Cardiac fibroblast (primary cell): ENCODE measurements around the gene NISCH.

Experiments
- DNase-seq, 2 donors: peaks; one replicate each; pipeline versions ENCODE4 v3.0.0 to v3.0.0-alpha.2; 2010; ENCODE audit warnings: low read depth in 2 of 2
- H3K4me3 ChIP-seq, 2 donors: replicated peaks in 1 of 2; 1 replicate in 1 of 2; 2 replicates in 1 of 2; pipeline ENCODE4 v1.5.1; 2011; ENCODE audit warnings: low read depth in 2 of 2, low read length in 2 of 2, mild to moderate bottlenecking in 2 of 2, moderate library complexity in 1 of 2
- TF ChIP-seq, protein P1 (sequence below): IDR thresholded peaks from one replicate; pipeline ENCODE4 v1.5.1; 2011; ENCODE audit warnings: low read depth, mild to moderate bottlenecking, low read length, inconsistent platforms

The NISCH gene

DNA sequence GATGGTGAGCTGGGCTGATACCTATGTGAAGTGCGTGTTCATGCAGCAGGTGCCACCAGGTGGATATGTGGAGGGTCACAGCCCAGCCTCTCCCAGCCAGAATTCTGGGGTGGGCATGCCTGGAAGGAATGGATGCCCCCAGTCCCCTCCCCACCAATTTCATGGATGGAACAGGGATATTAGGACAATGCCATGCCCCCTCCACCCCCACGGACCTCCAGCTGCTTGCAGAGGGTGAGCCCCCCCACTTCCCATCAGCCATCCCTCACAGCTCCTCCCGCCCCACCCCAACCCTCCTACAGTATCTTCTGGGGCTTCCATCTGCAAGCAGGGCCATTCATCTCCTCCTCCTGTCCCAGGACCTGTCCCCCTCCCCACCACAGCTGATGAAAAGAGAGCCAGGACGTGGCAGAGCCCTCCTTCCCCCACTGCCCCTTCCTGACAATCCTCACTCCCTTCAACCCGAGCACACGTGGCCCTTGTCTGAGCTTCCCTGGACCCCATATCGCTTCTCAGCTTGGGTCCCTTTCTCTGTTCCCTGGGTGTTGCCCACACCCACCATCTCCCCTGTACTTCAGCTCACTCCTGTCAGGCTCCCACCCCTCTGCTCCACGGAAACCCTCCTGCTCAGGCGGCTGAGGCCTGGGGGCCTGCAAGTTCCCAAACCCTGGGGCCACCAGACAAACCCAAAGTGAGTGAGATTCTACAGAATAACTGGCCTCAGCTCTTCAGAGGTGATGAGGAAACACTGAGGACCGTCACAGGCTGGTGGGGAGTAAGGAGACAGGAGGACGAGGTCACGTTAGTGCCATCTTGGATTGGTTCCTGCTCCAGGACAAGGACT, 7.7 kb upstream of the NISCH start:
- TF ChIP-seq, protein P1, sequence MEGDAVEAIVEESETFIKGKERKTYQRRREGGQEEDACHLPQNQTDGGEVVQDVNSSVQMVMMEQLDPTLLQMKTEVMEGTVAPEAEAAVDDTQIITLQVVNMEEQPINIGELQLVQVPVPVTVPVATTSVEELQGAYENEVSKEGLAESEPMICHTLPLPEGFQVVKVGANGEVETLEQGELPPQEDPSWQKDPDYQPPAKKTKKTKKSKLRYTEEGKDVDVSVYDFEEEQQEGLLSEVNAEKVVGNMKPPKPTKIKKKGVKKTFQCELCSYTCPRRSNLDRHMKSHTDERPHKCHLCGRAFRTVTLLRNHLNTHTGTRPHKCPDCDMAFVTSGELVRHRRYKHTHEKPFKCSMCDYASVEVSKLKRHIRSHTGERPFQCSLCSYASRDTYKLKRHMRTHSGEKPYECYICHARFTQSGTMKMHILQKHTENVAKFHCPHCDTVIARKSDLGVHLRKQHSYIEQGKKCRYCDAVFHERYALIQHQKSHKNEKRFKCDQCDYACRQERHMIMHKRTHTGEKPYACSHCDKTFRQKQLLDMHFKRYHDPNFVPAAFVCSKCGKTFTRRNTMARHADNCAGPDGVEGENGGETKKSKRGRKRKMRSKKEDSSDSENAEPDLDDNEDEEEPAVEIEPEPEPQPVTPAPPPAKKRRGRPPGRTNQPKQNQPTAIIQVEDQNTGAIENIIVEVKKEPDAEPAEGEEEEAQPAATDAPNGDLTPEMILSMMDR: no peak
- H3K4me3 ChIP-seq: no peak overlapping the region
- no peak for DNase-seq

DNA sequence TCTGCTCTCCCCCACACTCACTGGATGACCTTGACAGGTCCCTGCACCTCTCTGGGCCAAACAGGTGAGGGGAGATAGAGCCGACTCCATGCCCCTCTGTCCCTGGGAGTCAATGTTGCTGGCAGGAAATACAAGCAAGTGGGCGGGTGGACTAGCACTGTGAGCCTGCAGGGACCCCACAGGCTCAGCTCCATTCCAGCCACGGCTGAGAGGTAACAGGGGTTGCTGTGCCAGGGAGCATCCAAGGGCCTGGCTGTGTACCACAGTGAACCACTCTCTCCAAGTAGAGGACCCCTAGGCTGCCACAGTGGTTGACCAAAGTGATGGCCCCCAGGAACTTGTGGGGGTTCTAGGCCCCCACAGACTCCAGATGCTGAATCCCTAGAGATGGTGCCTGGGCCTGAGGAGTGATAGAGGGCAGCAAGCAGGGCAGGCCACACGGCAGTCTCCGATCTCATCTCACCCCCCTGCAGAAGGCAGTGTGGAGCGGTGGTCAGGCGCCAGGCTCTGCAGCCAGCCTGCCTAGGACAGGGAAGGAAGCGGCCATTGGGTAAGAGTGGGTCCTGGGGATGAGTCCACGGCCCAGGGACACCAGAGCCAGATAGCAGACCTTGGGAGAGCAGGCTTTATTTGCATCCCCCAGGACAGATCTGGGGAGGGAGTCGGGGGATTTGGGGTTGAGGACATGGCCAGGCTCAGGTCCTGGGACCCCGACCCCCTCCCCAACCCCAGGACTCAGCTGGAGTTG, 4.7 kb upstream of the NISCH start:
- no peak for DNase-seq
- no peak overlapping the region for H3K4me3 ChIP-seq
- TF ChIP-seq, protein P1: no peak

DNA sequence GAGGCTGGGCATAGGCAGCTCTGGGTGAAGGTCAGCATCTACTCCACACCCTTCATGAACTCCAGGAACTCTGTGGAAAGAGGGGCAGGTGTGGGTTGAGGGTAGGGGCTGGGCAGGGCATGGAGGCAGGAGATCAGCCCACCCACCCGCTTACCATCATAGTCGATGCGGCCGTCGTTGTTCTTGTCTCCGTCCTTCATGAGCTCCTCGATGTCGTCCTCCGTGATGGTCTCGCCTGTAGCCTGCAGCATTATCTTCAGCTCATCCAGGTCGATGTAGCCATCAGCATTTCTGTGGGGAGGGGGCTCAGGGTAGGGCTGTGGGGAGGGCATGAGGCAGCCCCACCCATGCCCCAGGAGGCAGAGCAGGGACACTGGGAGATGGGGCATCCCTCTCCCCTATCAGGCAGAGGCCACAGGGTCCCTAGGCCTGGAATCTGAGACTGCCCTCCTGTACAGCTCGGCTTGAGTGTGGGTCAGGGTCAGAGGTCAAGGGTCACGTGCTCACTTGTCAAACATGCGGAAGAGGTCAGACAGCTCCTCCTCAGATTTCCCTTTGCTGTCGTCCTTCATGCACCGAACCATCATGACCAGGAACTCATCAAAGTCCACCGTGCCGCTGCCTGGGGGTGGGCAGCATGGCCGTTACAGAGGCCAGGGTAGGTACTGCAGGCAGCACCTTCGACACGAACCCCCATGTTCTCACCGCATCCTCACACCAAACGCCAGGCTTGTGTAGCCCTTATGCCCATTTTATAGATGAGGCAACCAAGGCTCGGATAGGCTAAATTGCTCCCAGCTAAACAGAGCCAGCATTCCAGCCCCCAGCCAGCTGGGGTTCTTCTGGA, 3.9 kb upstream of the NISCH start:
- TF ChIP-seq, protein P1: no peak
- no peak overlapping the region for H3K4me3 ChIP-seq
- DNase-seq: no peak

DNA sequence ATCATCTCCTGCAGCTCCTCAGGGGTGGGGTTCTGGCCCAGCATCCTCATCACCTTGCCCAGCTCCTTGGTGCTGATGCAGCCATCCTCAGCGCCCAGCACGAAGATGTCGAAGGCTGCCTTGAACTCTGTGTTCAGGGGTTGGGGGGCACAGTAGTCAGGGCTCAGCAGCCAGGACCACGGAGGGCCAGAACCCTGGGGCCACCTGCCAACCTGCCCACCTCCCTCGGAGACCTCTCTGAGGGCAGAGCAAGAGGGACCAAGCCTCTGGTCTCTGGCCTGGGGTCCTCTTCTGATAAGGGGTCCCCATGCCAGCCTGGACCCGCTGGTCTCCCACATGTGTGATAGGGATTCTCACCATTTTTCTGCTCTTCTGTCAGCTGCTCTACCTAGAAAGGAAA, 3.3 kb upstream of the NISCH start:
- TF ChIP-seq, protein P1: no peak
- H3K4me3 ChIP-seq: no peak overlapping the region

DNA sequence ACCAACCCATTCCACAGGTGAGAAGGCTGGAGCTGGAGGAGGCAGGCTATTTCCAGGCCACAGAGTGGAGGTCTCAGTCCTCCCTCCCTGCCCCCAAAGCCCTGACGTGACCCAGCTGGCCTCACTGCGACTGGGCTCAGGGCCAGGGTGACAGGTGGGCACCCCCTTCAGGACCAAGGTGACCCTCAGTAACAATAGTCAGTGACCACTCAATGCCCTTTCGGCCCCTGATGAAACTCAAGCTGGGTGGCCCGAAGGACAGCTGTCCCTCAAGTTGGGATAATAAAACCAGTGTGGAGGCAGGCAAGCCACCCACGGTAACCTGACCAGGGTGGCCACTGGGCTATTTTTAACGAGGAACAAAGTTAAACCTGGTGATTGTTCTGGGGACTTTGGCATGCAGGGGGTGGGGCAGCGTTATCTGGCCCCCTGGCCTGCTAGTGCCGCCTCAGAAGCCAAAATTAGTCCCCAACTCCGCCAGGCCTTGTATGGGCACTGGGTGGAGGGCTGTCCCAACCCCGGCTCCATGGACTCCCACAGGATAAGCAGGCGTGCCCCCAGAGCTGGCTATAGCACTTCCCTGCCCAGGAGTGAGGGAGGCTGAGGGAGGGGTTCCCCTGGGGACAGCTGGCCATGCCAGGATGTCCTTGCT, 2.7 kb upstream of the NISCH start:
- no peak overlapping the region for H3K4me3 ChIP-seq
- TF ChIP-seq, protein P1: no peak
- no peak for DNase-seq

More for the DNA sequence above, 3.3 kb upstream of the NISCH start:
- DNase-seq: no peak
